HepG2 (cell line): ENCODE results near the gene PSMB3. TPM values are rescaled to one million over a fixed set of nuclear protein-coding genes. Genes with fewer than 3 reads are reported as not detected.

ENCODE experiments used
- CHD4 ChIP-seq: fragments of 200-600 bp; sonication (generic); IDR thresholded peaks from 2 replicates; pipeline ENCODE4 v1.7.0; 2017; ENCODE audit warnings: mild to moderate bottlenecking, low read length, borderline replicate concordance
- FOXP1 ChIP-seq, 2 experiments: fragments of 450-650 bp in 1 of 2; IDR thresholded peaks; 2 replicates each; pipeline ENCODE4 v1.6.1; 2017 to 2018; ENCODE audit warnings: antibody characterized with exemption in 1 of 2
- HDAC1 ChIP-seq: sonication (generic); formaldehyde crosslinking; IDR thresholded peaks from 2 replicates; pipeline ENCODE4 v1.5.1; 2020; ENCODE audit warnings: mild to moderate bottlenecking, missing genetic modification reagents
- IRF2 ChIP-seq: IDR thresholded peaks from 2 replicates; pipeline ENCODE4 v1.6.1; 2018; ENCODE audit warnings: missing genetic modification reagents, missing compliant biosample characterization
- NFE2L2 ChIP-seq: fragments of 150-350 bp; IDR thresholded peaks from 2 replicates; pipeline ENCODE4 v1.6.1; 2014; ENCODE audit warnings: low read length
- PAWR ChIP-seq: sonication (generic); formaldehyde crosslinking; IDR thresholded peaks from 2 replicates; pipeline ENCODE4 v1.4.0; 2020; ENCODE audit warnings: missing genetic modification reagents, mild to moderate bottlenecking, borderline replicate concordance
- SAFB2 ChIP-seq: sonication (generic); formaldehyde crosslinking; IDR thresholded peaks from 2 replicates; pipeline ENCODE4 v1.5.1; 2020; ENCODE audit warnings: missing genetic modification reagents, low read depth, mild to moderate bottlenecking, borderline replicate concordance
- SOX5 ChIP-seq: IDR thresholded peaks from 2 replicates; pipeline ENCODE4 v1.6.1; 2016; ENCODE audit warnings: borderline replicate concordance
- YEATS2 ChIP-seq: sonication (generic); formaldehyde crosslinking; IDR thresholded peaks from 2 replicates; pipeline ENCODE4 v1.4.0; 2020; ENCODE audit warnings: missing genetic modification reagents, borderline replicate concordance
- ZBTB1 ChIP-seq: sonication (generic); formaldehyde crosslinking; IDR thresholded peaks from 2 replicates; pipeline ENCODE4 v1.4.0; 2020; ENCODE audit warnings: missing genetic modification reagents, borderline replicate concordance
- ZNF136 ChIP-seq: sonication (generic); formaldehyde crosslinking; IDR thresholded peaks from 2 replicates; pipeline ENCODE4 v1.8.1; 2022; ENCODE audit warnings: low read depth, mild to moderate bottlenecking, moderate library complexity, missing genetic modification reagents
- polyA plus RNA-seq, 8 experiments: library from polyadenylated mRNA; depleted of rRNA in 3 of 8; stranded (reverse) in 7 of 8; unstranded in 1 of 8; fragments of >200 nt; fragmentation: Illumina TruSeq in 4 of 8; extraction: Trizol in 4 of 8; gene quantifications; 2 replicates each; pipeline versions ENCODE4 v1.2.1 to v1.2.3, GENCODE V29; 2011 to 2016; ENCODE audit warnings: low read depth in 4 of 8, missing spikeins in 1 of 8, mixed read lengths in 1 of 8; ENCODE audit not compliant: insufficient read depth in 1 of 8
- total RNA-seq, 5 experiments: library from RNA; depleted of rRNA; stranded (reverse); fragments of >200 nt; fragmentation: Illumina TruSeq; extraction: Trizol; gene quantifications; 2 replicates each; pipeline ENCODE4 v1.2.3, GENCODE V29; 2016; ENCODE audit warnings: low read depth in 1 of 5
- TF ChIP-seq, protein P1 (sequence below): IDR thresholded peaks from 2 replicates; pipeline ENCODE4 v1.4.0; 2020; ENCODE audit warnings: mild to moderate bottlenecking, missing genetic modification reagents
- TF ChIP-seq, protein P2 (sequence below): IDR thresholded peaks from 2 replicates; pipeline ENCODE4 v1.6.1; 2016; ENCODE audit warnings: control low read depth
- TF ChIP-seq, protein P3 (sequence below): IDR thresholded peaks from 2 replicates; pipeline ENCODE4 v1.6.1; 2016; ENCODE audit warnings: mild to moderate bottlenecking
- TF ChIP-seq, protein P4 (sequence below): sonication (generic); formaldehyde crosslinking; conservative IDR thresholded peaks from 2 replicates; pipeline ENCODE4 v1.8.0; 2022; ENCODE audit warnings: mild to moderate bottlenecking, moderate library complexity, missing genetic modification reagents
- TF ChIP-seq, protein P5 (sequence below): sonication (generic); formaldehyde crosslinking; IDR thresholded peaks from 2 replicates; pipeline ENCODE4 v1.4.0; 2020; ENCODE audit warnings: missing genetic modification reagents
- TF ChIP-seq, protein P6 (sequence below): IDR thresholded peaks from 2 replicates; pipeline ENCODE4 v1.6.1; 2016; ENCODE audit warnings: low read depth, borderline replicate concordance

Gene PSMB3
- total and polyA plus RNA-seq, 2 of the 13 experiments (the other 11 are each of a cell fraction or from before 2014, with no cell fraction given): 366 to 517 TPM

DNA sequence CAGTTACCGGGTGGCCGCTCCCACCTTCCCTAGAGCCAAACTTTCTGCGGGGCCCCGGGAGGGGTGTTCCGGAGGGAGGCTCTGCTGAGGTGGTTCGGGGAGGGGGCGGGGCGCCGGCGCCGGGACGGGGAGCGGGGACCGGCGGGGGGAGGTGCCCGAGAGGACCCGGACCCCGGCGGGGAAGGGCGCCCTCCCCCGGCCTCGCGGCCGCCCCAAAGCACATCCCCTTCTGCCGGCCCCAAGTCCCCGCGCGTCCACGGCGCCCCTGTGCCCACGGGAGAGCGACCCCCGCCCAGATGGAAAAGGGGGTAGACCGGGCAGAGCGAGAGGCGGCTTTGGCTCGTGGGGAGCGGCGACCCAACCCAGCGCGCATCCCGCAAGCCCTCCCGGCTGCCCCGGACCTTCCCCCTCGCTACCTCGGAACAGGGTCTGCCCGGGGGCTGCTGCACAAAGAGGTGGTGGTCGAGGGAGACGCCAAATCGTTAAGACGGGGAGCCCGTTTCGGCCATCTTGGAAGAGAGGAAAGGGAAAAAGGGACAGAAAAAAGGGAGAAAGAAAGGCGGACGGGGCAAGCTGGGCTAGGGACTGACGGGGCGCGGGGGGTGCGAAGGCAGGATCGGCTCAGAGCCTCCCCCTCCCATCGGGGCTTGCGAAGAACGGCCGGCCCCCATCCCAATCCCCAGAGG is 4.9 kb upstream of the PSMB3 start (continued):
- TF ChIP-seq, protein P1, sequence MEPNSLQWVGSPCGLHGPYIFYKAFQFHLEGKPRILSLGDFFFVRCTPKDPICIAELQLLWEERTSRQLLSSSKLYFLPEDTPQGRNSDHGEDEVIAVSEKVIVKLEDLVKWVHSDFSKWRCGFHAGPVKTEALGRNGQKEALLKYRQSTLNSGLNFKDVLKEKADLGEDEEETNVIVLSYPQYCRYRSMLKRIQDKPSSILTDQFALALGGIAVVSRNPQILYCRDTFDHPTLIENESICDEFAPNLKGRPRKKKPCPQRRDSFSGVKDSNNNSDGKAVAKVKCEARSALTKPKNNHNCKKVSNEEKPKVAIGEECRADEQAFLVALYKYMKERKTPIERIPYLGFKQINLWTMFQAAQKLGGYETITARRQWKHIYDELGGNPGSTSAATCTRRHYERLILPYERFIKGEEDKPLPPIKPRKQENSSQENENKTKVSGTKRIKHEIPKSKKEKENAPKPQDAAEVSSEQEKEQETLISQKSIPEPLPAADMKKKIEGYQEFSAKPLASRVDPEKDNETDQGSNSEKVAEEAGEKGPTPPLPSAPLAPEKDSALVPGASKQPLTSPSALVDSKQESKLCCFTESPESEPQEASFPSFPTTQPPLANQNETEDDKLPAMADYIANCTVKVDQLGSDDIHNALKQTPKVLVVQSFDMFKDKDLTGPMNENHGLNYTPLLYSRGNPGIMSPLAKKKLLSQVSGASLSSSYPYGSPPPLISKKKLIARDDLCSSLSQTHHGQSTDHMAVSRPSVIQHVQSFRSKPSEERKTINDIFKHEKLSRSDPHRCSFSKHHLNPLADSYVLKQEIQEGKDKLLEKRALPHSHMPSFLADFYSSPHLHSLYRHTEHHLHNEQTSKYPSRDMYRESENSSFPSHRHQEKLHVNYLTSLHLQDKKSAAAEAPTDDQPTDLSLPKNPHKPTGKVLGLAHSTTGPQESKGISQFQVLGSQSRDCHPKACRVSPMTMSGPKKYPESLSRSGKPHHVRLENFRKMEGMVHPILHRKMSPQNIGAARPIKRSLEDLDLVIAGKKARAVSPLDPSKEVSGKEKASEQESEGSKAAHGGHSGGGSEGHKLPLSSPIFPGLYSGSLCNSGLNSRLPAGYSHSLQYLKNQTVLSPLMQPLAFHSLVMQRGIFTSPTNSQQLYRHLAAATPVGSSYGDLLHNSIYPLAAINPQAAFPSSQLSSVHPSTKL: peak; percentile 34; the same call in 1 of the 2 replicates
- TF ChIP-seq, protein P2, sequence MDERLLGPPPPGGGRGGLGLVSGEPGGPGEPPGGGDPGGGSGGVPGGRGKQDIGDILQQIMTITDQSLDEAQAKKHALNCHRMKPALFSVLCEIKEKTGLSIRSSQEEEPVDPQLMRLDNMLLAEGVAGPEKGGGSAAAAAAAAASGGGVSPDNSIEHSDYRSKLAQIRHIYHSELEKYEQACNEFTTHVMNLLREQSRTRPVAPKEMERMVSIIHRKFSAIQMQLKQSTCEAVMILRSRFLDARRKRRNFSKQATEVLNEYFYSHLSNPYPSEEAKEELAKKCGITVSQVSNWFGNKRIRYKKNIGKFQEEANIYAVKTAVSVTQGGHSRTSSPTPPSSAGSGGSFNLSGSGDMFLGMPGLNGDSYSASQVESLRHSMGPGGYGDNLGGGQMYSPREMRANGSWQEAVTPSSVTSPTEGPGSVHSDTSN (CRISPR knock-in tag): no peak
- TF ChIP-seq SAFB2 (CRISPR knock-in tag): no peak
- TF ChIP-seq, protein P3, sequence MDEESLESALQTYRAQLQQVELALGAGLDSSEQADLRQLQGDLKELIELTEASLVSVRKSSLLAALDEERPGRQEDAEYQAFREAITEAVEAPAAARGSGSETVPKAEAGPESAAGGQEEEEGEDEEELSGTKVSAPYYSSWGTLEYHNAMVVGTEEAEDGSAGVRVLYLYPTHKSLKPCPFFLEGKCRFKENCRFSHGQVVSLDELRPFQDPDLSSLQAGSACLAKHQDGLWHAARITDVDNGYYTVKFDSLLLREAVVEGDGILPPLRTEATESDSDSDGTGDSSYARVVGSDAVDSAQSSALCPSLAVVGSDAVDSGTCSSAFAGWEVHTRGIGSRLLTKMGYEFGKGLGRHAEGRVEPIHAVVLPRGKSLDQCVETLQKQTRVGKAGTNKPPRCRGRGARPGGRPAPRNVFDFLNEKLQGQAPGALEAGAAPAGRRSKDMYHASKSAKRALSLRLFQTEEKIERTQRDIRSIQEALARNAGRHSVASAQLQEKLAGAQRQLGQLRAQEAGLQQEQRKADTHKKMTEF (CRISPR knock-in tag): peak; percentile 78; the same call in 1 of the 2 replicates
- TF ChIP-seq, protein P4, sequence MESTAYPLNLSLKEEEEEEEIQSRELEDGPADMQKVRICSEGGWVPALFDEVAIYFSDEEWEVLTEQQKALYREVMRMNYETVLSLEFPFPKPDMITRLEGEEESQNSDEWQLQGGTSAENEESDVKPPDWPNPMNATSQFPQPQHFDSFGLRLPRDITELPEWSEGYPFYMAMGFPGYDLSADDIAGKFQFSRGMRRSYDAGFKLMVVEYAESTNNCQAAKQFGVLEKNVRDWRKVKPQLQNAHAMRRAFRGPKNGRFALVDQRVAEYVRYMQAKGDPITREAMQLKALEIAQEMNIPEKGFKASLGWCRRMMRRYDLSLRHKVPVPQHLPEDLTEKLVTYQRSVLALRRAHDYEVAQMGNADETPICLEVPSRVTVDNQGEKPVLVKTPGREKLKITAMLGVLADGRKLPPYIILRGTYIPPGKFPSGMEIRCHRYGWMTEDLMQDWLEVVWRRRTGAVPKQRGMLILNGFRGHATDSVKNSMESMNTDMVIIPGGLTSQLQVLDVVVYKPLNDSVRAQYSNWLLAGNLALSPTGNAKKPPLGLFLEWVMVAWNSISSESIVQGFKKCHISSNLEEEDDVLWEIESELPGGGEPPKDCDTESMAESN (CRISPR knock-in tag): 0 out of 2 replicates have a peak, but pooled peaks have one; percentile 20
- 0 out of 2 replicates have a peak, but pooled peaks have one; percentile 44 for TF ChIP-seq YEATS2 (CRISPR knock-in tag)
- TF ChIP-seq SOX5 (CRISPR knock-in tag): no peak
- TF ChIP-seq ZBTB1 (CRISPR knock-in tag): no peak
- no peak for TF ChIP-seq NFE2L2
- TF ChIP-seq, protein P5, sequence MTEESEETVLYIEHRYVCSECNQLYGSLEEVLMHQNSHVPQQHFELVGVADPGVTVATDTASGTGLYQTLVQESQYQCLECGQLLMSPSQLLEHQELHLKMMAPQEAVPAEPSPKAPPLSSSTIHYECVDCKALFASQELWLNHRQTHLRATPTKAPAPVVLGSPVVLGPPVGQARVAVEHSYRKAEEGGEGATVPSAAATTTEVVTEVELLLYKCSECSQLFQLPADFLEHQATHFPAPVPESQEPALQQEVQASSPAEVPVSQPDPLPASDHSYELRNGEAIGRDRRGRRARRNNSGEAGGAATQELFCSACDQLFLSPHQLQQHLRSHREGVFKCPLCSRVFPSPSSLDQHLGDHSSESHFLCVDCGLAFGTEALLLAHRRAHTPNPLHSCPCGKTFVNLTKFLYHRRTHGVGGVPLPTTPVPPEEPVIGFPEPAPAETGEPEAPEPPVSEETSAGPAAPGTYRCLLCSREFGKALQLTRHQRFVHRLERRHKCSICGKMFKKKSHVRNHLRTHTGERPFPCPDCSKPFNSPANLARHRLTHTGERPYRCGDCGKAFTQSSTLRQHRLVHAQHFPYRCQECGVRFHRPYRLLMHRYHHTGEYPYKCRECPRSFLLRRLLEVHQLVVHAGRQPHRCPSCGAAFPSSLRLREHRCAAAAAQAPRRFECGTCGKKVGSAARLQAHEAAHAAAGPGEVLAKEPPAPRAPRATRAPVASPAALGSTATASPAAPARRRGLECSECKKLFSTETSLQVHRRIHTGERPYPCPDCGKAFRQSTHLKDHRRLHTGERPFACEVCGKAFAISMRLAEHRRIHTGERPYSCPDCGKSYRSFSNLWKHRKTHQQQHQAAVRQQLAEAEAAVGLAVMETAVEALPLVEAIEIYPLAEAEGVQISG (CRISPR knock-in tag): peak; percentile 42; the same call in 1 of the 2 replicates
- TF ChIP-seq CHD4: 0 out of 2 replicates have a peak, but pooled peaks have one; percentile 1
- TF ChIP-seq IRF2: no peak
- no peak for TF ChIP-seq FOXP1 (IDR thresholded peaks at IDR 0.05)
- no peak for TF ChIP-seq FOXP1 (CRISPR knock-in tag; IDR thresholded peaks at IDR 0.05)
- no peak for TF ChIP-seq ZNF136 (CRISPR knock-in tag)
- no peak for TF ChIP-seq PAWR
- TF ChIP-seq HDAC1 (CRISPR knock-in tag): peak; percentile 68; the same call in 1 of the 2 replicates
- TF ChIP-seq, protein P6, sequence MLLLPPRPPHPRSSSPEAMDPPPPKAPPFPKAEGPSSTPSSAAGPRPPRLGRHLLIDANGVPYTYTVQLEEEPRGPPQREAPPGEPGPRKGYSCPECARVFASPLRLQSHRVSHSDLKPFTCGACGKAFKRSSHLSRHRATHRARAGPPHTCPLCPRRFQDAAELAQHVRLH: no peak
